Inflammatory macrophage treated with lipopolysaccharide for 1 hour (primary cell): ENCODE measurements around the gene SLC22A3.
"Not testable (repeated sequence)": the region's sequence is repeated elsewhere in the genome, so short reads cannot be mapped to it uniquely, and the experiment has no call there.

ENCODE experiments used
- DNase-seq, 2 donors: peaks; one replicate each; pipeline ENCODE4 v3.0.0-alpha.2; 2020 to 2022

Gene SLC22A3

DNA sequence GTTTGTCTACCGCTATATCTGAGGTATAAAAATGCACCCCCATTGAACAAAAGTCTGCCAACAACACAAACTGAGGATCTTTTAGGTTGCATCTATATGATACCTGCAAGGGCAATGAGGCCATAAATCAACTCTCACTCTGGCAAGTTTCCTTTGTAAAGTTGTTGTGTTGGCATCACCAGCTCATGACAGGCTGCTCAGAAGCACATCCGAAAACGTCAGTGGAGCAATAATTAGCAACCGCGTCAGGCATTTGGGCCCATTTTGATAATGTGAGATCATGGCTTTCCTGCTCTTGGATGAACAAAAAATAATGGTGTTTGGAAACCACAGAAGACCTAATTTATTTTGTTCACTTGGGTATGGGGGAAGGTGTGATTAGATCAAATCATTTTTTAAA lies 12.0 kb upstream of the SLC22A3 start:
- DNase-seq = no peak

- no peak for DNase-seq
These were observed 10.9 kb upstream of the SLC22A3 start for GRCh38 chr6:160337301-160337700.

DNA sequence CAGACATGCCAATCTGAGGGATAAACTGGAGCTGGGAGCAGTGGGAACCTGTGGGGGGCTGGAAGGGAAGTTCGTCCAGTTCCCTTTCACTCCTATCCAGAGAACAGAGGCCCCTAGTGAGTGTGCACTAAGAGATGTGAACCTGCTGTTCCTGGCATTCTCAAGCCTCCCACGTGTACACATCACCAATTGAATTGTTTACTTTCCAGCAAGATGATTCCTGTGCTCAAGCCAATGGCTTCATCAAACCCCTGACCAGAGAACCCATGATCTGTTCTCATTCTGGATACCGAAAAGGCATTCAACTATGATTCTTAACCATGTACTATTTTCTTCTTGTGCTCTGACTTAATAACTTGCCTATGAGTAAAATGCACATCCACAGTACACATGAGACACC lies 10.2 kb upstream of the SLC22A3 start:
- DNase-seq = no peak

GRCh38 chr6:160343144-160343543 lies 5.0 kb upstream of the SLC22A3 start:
- DNase-seq = no peak

GRCh38 chr6:160344271-160344670 lies 3.9 kb upstream of the SLC22A3 start:
- no peak for DNase-seq

DNA sequence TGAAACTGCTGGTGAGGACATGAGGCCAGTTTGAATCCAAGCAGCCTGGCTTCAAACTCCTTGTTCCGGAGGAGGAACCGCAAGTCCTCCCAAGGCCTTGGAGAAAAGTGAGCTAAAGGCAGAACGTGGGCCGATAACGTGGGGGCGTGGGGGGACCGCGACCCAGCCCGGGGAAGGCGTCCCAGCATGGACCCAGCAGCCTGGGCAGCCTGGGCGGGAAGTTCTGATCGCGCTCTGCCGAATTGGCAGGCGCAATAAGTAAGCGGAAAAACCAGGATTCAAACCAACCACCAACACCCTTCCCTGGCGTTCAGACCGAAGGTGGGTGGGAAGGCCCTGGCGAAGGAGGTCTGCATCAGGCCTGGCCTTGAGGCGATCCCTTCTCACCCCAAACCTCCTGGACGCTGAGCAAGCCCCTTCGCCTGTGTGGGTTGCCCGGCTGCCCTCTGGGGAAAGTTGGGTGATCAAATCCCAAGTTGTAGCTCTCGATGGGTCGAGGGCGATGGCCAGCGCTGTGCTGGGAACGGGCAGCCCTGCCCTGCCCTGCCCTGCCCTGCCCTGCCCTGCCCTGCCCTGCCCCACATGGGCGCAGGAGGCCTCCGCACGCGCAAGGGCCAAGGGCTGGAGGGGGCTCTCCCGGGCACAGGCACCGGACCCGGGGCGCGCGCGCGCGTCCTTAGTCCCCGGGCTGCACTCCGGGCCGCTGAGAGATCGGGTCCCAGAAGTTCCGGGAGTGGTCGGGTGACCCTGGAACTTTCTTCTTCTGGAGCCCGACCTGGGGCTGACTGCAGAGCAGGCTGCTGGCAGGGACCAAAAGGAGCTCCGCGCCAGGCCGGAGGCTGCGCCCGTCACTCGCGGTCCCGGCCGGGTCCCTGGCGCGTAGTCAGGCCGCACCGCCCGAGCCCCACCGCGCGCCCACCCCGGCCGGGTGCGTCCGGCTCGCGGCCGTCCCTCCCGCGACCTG lies 637 bp upstream of the SLC22A3 start:
- DNase-seq = no peak

GRCh38 chr6:160349020-160349441 lies 853 bp downstream of the SLC22A3 start:
- no peak for DNase-seq

DNA sequence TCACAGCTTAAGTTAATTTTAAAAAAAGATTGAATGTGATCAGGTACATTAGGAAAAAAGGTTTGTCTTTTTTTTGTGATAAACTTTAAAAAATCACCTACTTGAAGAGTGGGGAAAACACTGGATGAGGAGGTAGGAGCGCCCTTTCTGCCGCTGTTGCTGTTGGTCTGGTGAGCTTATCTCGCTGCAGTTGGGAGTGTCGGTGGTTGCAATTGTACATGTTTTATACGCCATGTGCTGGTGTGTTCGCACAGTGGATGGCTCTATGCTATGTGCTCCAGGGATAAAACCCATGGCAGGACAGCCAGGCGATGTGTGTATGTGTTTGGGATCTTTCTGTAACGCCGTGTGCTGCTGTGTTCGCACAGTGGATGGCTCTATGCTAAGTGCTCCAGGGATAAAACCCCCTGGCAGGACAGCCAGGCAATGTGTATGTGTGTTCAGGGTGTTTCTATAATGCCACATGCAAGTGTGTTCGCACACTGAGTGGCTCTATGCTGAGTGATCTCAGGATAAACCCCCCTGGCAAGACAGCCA lies 1.7 kb downstream of the SLC22A3 start:
- no peak for DNase-seq

GRCh38 chr6:160353950-160354496 lies 5.8 kb downstream of the SLC22A3 start:
- DNase-seq = no peak

- no peak for DNase-seq
These were observed 6.8 kb downstream of the SLC22A3 start for GRCh38 chr6:160355001-160355400.

DNA sequence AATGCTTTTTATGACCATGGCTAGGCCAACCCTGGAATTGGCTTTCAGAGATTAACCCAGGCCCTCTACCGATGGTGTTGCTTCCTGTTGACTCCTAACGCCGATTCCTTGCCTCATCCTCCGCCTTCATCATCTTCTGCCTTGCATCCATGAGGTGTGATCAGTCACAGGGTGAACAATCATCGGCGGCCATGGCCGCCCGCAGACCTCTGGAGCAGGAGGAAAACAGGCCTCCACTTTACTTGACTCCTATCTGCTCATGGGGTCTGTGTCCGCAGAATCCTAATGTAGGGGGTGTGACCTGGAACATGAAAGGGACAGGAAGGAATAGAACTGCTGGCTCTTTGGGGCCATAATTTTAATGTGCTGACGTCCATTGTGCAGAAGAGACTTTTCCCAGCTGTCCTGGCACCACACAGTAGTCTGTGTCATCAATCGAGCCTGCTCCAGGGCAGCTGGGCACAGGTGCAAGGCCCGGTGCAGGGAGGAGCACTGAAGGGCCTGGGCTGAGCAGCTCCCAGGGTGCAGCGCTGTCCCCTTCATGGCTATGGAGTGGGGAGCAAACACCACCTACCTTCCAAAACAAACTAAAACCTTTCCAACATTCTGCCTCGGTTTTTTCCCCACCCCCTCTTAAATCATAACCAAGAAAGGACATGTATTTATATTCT lies 8.0 kb downstream of the SLC22A3 start:
- DNase-seq = no peak

- no peak for DNase-seq
These were observed 8.9 kb downstream of the SLC22A3 start for GRCh38 chr6:160357088-160357487.

- DNase-seq = no peak
These were observed 10.3 kb downstream of the SLC22A3 start for GRCh38 chr6:160358225-160359119.

DNA sequence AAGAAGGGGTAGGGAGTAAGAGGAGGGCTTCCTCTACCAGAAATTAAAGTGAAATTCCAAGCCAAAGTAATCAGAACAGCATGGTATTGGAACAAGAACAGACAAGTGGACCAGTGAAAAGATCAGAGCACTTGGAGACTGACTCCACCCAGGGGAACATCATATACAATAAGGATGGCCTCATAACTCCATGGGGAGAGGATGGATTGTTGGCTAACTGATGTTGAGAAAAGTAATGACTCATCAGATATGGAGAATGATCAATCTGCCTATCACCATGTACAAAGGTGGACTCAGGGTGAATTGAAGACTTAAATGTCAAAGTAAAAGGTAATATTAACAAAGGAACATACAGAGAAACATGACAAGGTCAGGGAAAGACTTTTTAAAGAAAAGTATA lies 12.8 kb downstream of the SLC22A3 start:
- no peak for DNase-seq

DNA sequence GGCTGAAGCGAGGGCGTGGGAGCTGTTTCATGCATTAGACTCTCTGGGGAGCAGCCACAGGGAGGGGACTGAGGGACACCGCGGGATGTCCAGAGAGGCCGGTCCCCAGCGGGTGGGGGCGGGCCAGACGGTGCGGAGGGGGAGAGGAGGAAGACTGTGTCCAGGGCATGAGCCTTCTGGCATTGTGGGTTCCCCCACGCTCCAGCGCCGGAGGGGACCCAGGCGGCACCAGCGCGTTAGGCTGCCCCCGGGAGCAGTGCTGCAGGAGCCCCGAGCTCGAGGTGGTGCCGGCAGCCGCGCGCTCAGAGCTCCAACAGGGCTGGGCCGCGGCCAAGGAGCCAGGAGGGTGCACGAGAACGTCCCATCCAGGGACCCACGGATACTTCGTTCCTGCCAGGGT lies 14.4 kb downstream of the SLC22A3 start:
- no peak for DNase-seq

- DNase-seq = no peak
These were observed 15.1 kb downstream of the SLC22A3 start for GRCh38 chr6:160363016-160363996.

- DNase-seq = no peak
These were observed 16.9 kb downstream of the SLC22A3 start for GRCh38 chr6:160365117-160365516.

DNA sequence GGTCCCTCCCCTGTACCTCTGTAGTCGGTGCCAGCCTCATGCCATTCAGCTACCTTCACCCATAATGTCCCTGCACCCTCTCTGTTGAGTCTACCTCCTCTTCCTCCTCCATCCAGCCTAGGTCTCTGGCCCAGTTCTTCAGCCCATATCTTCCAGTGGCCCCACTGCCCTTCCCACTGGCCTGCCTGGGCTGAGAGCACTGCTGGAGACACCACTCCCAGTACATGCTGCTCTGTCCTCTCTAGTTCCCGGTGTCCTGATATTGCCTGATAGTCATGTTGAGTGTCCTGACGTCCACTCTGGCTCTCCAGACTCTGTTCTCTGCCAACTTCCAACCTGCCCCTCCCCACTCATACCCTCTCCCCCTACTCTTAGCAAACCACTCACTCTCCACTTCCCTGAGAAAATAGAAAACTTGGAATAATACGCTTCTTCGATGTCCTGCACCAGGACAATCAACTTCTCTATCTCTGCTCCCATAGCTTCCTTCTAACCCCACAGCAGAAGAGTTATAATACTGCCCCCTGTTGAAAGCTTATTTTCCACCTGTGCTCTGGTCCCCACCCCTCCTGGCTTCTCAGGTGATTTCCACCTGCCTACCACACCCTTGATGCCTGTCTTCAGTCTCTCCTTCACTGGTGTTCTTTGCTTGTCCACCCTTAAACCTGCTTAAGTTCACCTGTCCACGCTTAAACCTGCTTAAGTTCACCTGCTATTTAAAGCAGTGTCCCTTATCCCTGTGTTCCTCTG lies 19.8 kb downstream of the SLC22A3 start:
- no peak for DNase-seq

GRCh38 chr6:160368670-160369069 lies 20.5 kb downstream of the SLC22A3 start:
- no peak for DNase-seq

DNA sequence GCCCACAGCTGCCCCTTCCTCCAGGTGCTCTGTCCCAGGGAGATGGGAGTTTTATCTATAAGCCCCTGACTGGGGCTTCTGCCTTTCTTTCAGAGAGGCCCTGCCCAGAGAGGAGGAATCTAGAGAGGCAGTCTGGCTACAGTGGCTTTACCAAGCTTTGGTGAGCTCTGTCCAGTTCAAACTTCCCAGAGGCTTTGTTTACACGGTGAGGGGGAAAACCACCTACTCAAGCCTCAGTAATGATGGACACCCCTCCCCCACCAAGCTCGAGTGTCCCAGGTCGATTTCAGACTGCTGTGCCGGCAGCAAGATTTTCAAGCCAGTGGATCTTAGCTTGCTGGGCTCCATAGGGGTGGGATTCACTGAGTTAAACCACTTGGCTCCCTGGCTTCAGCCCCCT lies 25.4 kb downstream of the SLC22A3 start:
- DNase-seq = not testable (repeated sequence)
